ENCODE results near the gene FAM217A.

DNA sequence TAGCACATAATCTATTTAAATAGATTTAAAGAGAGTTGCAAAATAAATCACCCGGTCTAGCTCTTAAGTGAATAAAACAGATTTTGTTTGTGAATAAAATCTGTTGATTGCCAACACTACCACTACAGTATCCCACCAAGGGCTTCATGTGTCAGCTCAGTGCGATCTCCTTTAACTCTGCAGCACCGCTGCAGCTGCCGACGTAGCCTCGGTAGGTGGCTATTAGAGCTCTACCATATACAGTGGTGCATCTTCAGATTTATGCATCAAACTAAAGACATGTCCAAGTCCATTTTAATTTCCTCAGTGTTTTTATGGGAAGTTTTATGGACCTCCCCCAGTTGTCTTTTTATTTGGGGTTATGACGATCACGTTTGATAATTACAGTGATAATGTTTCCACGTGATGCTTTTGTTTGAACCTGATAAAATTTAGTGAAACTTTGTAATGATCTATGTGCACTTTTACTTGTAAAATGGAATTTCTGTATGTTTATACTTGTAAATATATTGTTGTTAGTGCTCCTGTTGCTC is 29.7 kb upstream of the FAM217A start:
- TF ChIP-seq, protein P1, sequence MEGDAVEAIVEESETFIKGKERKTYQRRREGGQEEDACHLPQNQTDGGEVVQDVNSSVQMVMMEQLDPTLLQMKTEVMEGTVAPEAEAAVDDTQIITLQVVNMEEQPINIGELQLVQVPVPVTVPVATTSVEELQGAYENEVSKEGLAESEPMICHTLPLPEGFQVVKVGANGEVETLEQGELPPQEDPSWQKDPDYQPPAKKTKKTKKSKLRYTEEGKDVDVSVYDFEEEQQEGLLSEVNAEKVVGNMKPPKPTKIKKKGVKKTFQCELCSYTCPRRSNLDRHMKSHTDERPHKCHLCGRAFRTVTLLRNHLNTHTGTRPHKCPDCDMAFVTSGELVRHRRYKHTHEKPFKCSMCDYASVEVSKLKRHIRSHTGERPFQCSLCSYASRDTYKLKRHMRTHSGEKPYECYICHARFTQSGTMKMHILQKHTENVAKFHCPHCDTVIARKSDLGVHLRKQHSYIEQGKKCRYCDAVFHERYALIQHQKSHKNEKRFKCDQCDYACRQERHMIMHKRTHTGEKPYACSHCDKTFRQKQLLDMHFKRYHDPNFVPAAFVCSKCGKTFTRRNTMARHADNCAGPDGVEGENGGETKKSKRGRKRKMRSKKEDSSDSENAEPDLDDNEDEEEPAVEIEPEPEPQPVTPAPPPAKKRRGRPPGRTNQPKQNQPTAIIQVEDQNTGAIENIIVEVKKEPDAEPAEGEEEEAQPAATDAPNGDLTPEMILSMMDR (IDR thresholded peaks at IDR 0.05; ENCODE audit: low read length), result no peak
- TF ChIP-seq EZH2 (IDR thresholded peaks at IDR 0.05; ENCODE audit: borderline replicate concordance, low read length), result no peak

Data from OCI-LY1 (cell line).